ENCODE measurements around the gene GDPGP1.

- TF ChIP-seq CTCF (conservative IDR thresholded peaks at IDR 0.05; ENCODE audit: low read depth, low read length), result no peak
- TF ChIP-seq EZH2phosphoT487 (IDR thresholded peaks at IDR 0.05; ENCODE audit: borderline replicate concordance, low read length), result no peak
Observed at GRCh38 chr15:90227336-90227735, 6.7 kb upstream of the GDPGP1 start.
